ENCODE data around the gene PNLIPRP2.

Gene PNLIPRP2

GRCh38 chr10:116668018-116668417 lies 47.3 kb downstream of the PNLIPRP2 start:
- Histone ChIP-seq H3K4me2 (ENCODE audit: low read depth, low read length, poor library complexity, severe bottlenecking) (no peak overlapping the region), H4K20me1 (ENCODE audit: low read depth, low read length) (no peaks in the 10 kb centered on the region), H3K79me2 (ENCODE audit: insufficient read depth, low read length) (no peaks in the 10 kb centered on the region), H3K9me2 (replicated peaks; ENCODE audit: insufficient read depth, low read length) (no peaks in the 10 kb centered on the region), H3K27me3 (ENCODE audit: low read length) (no peaks in the 10 kb centered on the region), H3K27ac (ENCODE audit: low read depth, low read length) (no peak overlapping the region), H3K9ac (ENCODE audit: low read length) (no peak overlapping the region), H3F3A (ENCODE audit: insufficient read depth) (no peaks in the 10 kb centered on the region), H2AFZ (ENCODE audit: low read depth, low read length, severe bottlenecking) (no peak overlapping the region), H3K9me3 (ENCODE audit: insufficient read depth, low read length) (no peaks in the 10 kb centered on the region), H3K36me3 (ENCODE audit: low read length) (no peaks in the 10 kb centered on the region), H3K4me3 (ENCODE audit: insufficient read depth, low read length, poor library complexity, severe bottlenecking) (no peak overlapping the region)
- TF ChIP-seq EZH2phosphoT487 (conservative IDR thresholded peaks at IDR 0.05; ENCODE audit: low read length), result no peak
- no peak for TF ChIP-seq CTCF (IDR thresholded peaks at IDR 0.05; ENCODE audit: insufficient read depth, low read length, poor library complexity, severe bottlenecking)

GRCh38 chr10:116668446-116668845 lies 47.7 kb downstream of the PNLIPRP2 start:
- H3K36me3 ChIP-seq (ENCODE audit: low read length), result no peaks in the 10 kb centered on the region
- no peak overlapping the region for H3K9ac ChIP-seq (ENCODE audit: low read length)
- no peaks in the 10 kb centered on the region for H3K9me2 ChIP-seq (replicated peaks; ENCODE audit: insufficient read depth, low read length)
- H3K4me3 ChIP-seq (ENCODE audit: insufficient read depth, low read length, poor library complexity, severe bottlenecking), result no peak overlapping the region
- no peak overlapping the region for H3K4me2 ChIP-seq (ENCODE audit: low read depth, low read length, poor library complexity, severe bottlenecking)
- no peak overlapping the region for H3K27ac ChIP-seq (ENCODE audit: low read depth, low read length)
- H3K9me3 ChIP-seq (ENCODE audit: insufficient read depth, low read length), result no peaks in the 10 kb centered on the region
- no peaks in the 10 kb centered on the region for H4K20me1 ChIP-seq (ENCODE audit: low read depth, low read length)
- H3K27me3 ChIP-seq (ENCODE audit: low read length), result no peaks in the 10 kb centered on the region
- no peaks in the 10 kb centered on the region for H3K79me2 ChIP-seq (ENCODE audit: insufficient read depth, low read length)
- H2AFZ ChIP-seq (ENCODE audit: low read depth, low read length, severe bottlenecking), result no peak overlapping the region
- no peak for TF ChIP-seq CTCF (IDR thresholded peaks at IDR 0.05; ENCODE audit: insufficient read depth, low read length, poor library complexity, severe bottlenecking)
- no peak for TF ChIP-seq EZH2phosphoT487 (conservative IDR thresholded peaks at IDR 0.05; ENCODE audit: low read length)
- H3F3A ChIP-seq (ENCODE audit: insufficient read depth), result no peaks in the 10 kb centered on the region

GRCh38 chr10:116669080-116669479 lies 48.3 kb downstream of the PNLIPRP2 start:
- H2AFZ ChIP-seq (ENCODE audit: low read depth, low read length, severe bottlenecking), result no peak overlapping the region
- no peak overlapping the region for H3K27ac ChIP-seq (ENCODE audit: low read depth, low read length)
- no peak for TF ChIP-seq EZH2phosphoT487 (conservative IDR thresholded peaks at IDR 0.05; ENCODE audit: low read length)
- TF ChIP-seq CTCF (IDR thresholded peaks at IDR 0.05; ENCODE audit: insufficient read depth, low read length, poor library complexity, severe bottlenecking), result no peak
- no peaks in the 10 kb centered on the region for H4K20me1 ChIP-seq (ENCODE audit: low read depth, low read length)
- H3K36me3 ChIP-seq (ENCODE audit: low read length), result no peaks in the 10 kb centered on the region
- no peaks in the 10 kb centered on the region for H3K79me2 ChIP-seq (ENCODE audit: insufficient read depth, low read length)
- H3K27me3 ChIP-seq (ENCODE audit: low read length), result no peaks in the 10 kb centered on the region
- H3K9me3 ChIP-seq (ENCODE audit: insufficient read depth, low read length), result no peaks in the 10 kb centered on the region
- H3F3A ChIP-seq (ENCODE audit: insufficient read depth), result no peaks in the 10 kb centered on the region
- no peak overlapping the region for H3K9ac ChIP-seq (ENCODE audit: low read length)
- no peak overlapping the region for H3K4me2 ChIP-seq (ENCODE audit: low read depth, low read length, poor library complexity, severe bottlenecking)
- no peak overlapping the region for H3K4me3 ChIP-seq (ENCODE audit: insufficient read depth, low read length, poor library complexity, severe bottlenecking)
- no peaks in the 10 kb centered on the region for H3K9me2 ChIP-seq (replicated peaks; ENCODE audit: insufficient read depth, low read length)
